ENCODE results near the gene SUPT16H. TPM values are rescaled to one million over a fixed set of nuclear protein-coding genes. Genes with fewer than 3 reads are reported as not detected.

SUPT16H gene
- total and polyA plus RNA-seq, 2 of the 13 experiments (the other 11 are each of a cell fraction or from before 2014, with no cell fraction given) = 77.5 to 230 TPM

- peak; percentile 42 for TF ChIP-seq TEAD3 (CRISPR knock-in tag; optimal IDR thresholded peaks at IDR 0.05; ENCODE audit: borderline replicate concordance)
- peak; percentile 87; the same call in 1 of the 2 replicates for TF ChIP-seq ZZZ3 (CRISPR knock-in tag; IDR thresholded peaks at IDR 0.05; ENCODE audit: borderline replicate concordance)
- TF ChIP-seq TEAD2 (CRISPR knock-in tag; IDR thresholded peaks at IDR 0.05) = no peak; the same call in 1 of the 2 replicates
- TF ChIP-seq FOXA3 (CRISPR knock-in tag; IDR thresholded peaks at IDR 0.05) = peak; percentile 62
- peak; percentile 63 for TF ChIP-seq ZNF547 (CRISPR knock-in tag; IDR thresholded peaks at IDR 0.05)
- TF ChIP-seq SALL1 (CRISPR knock-in tag; IDR thresholded peaks at IDR 0.05) = peak; percentile 83
- TF ChIP-seq, protein P1, sequence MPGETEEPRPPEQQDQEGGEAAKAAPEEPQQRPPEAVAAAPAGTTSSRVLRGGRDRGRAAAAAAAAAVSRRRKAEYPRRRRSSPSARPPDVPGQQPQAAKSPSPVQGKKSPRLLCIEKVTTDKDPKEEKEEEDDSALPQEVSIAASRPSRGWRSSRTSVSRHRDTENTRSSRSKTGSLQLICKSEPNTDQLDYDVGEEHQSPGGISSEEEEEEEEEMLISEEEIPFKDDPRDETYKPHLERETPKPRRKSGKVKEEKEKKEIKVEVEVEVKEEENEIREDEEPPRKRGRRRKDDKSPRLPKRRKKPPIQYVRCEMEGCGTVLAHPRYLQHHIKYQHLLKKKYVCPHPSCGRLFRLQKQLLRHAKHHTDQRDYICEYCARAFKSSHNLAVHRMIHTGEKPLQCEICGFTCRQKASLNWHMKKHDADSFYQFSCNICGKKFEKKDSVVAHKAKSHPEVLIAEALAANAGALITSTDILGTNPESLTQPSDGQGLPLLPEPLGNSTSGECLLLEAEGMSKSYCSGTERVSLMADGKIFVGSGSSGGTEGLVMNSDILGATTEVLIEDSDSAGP (CRISPR knock-in tag; IDR thresholded peaks at IDR 0.05; ENCODE audit: borderline replicate concordance) = peak; percentile 92; the same call in 1 of the 2 replicates
- no peak for TF ChIP-seq JUN (CRISPR knock-in tag; IDR thresholded peaks at IDR 0.05)
- TF ChIP-seq KLF13 (CRISPR knock-in tag; IDR thresholded peaks at IDR 0.05) = peak; percentile 22; the same call in 1 of the 2 replicates
- TF ChIP-seq TAF15 (IDR thresholded peaks at IDR 0.05; ENCODE audit: low read depth, low read length, poor library complexity, severe bottlenecking) = peak; percentile 98
- TF ChIP-seq ZNF260 (CRISPR knock-in tag; IDR thresholded peaks at IDR 0.05; ENCODE audit: borderline replicate concordance, low read depth) = no peak
- TF ChIP-seq, protein P2, sequence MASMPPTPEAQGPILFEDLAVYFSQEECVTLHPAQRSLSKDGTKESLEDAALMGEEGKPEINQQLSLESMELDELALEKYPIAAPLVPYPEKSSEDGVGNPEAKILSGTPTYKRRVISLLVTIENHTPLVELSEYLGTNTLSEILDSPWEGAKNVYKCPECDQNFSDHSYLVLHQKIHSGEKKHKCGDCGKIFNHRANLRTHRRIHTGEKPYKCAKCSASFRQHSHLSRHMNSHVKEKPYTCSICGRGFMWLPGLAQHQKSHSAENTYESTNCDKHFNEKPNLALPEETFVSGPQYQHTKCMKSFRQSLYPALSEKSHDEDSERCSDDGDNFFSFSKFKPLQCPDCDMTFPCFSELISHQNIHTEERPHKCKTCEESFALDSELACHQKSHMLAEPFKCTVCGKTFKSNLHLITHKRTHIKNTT (CRISPR knock-in tag; IDR thresholded peaks at IDR 0.05) = no peak
- no peak for TF ChIP-seq DDIT3 (CRISPR knock-in tag; IDR thresholded peaks at IDR 0.05)
- TF ChIP-seq YEATS2 (CRISPR knock-in tag; IDR thresholded peaks at IDR 0.05; ENCODE audit: borderline replicate concordance) = peak; percentile 97
- TF ChIP-seq PRDM10 (CRISPR knock-in tag; IDR thresholded peaks at IDR 0.05; ENCODE audit: low read depth) = 0 out of 2 replicates have a peak, but pooled peaks have one; percentile 48
- TF ChIP-seq GABPB1 (CRISPR knock-in tag; IDR thresholded peaks at IDR 0.05) = peak; percentile 99
- TF ChIP-seq, protein P3, sequence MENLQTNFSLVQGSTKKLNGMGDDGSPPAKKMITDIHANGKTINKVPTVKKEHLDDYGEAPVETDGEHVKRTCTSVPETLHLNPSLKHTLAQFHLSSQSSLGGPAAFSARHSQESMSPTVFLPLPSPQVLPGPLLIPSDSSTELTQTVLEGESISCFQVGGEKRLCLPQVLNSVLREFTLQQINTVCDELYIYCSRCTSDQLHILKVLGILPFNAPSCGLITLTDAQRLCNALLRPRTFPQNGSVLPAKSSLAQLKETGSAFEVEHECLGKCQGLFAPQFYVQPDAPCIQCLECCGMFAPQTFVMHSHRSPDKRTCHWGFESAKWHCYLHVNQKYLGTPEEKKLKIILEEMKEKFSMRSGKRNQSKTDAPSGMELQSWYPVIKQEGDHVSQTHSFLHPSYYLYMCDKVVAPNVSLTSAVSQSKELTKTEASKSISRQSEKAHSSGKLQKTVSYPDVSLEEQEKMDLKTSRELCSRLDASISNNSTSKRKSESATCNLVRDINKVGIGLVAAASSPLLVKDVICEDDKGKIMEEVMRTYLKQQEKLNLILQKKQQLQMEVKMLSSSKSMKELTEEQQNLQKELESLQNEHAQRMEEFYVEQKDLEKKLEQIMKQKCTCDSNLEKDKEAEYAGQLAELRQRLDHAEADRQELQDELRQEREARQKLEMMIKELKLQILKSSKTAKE (CRISPR knock-in tag; IDR thresholded peaks at IDR 0.05; ENCODE audit: borderline replicate concordance) = no peak
- no peak for TF ChIP-seq ARNT (IDR thresholded peaks at IDR 0.05)
- TF ChIP-seq MAFK (conservative IDR thresholded peaks at IDR 0.05 in 1 of 2, IDR thresholded peaks at IDR 0.05 in 1 of 2; ENCODE audit: low read length in 2 of 2) = peak; percentile 42 to 73; a peak in 3 of 4 replicates
- TF ChIP-seq GFI1 (CRISPR knock-in tag; IDR thresholded peaks at IDR 0.05; ENCODE audit: borderline replicate concordance) = peak; percentile 74
These were observed at the start of gene SUPT16H (continued) for GRCh38 chr14:21383848-21384493.

Measured in HepG2 (cell line).